IPS DF 6.9 (cell line): ENCODE measurements around the gene LRRC56.

Experiments used
- DNase-seq: peaks from one replicate; pipeline ENCODE4 v3.0.0-alpha.2; 2013; ENCODE audit warnings: low read depth, low spot score
- H3K27ac ChIP-seq: one replicate; pipeline ENCODE4 v1.5.1; 2013; ENCODE audit warnings: low read length, control low read depth
- H3K27me3 ChIP-seq: 2 replicates; pipeline ENCODE4 v1.6.1; 2013; ENCODE audit warnings: mild to moderate bottlenecking, low read length; ENCODE audit not compliant: control insufficient read depth, insufficient read depth
- H3K36me3 ChIP-seq: 2 replicates; pipeline ENCODE4 v1.6.1; 2013; ENCODE audit warnings: low read length; ENCODE audit not compliant: control insufficient read depth, insufficient read depth
- H3K4me1 ChIP-seq: 2 replicates; pipeline ENCODE4 v1.6.1; 2013; ENCODE audit warnings: low read length; ENCODE audit not compliant: control insufficient read depth, insufficient read depth
- H3K4me3 ChIP-seq: 2 replicates; pipeline ENCODE4 v1.5.1; 2013; ENCODE audit warnings: mild to moderate bottlenecking, low read length
- H3K9me3 ChIP-seq: 2 replicates; pipeline ENCODE4 v1.6.1; 2013; ENCODE audit warnings: low read length, inconsistent platforms; ENCODE audit not compliant: control insufficient read depth, insufficient read depth
- WGBS: extraction: QIAGEN DNeasy Blood & Tissue Kit; methylation state at CpG from one replicate; pipeline ENCODE4 v1.1.7; 2013; ENCODE audit warnings: mixed read lengths, missing lambda C conversion rate; ENCODE audit not compliant: insufficient read length, insufficient coverage; 5-methylcytosine and 5-hydroxymethylcytosine counted together

The LRRC56 gene

DNA sequence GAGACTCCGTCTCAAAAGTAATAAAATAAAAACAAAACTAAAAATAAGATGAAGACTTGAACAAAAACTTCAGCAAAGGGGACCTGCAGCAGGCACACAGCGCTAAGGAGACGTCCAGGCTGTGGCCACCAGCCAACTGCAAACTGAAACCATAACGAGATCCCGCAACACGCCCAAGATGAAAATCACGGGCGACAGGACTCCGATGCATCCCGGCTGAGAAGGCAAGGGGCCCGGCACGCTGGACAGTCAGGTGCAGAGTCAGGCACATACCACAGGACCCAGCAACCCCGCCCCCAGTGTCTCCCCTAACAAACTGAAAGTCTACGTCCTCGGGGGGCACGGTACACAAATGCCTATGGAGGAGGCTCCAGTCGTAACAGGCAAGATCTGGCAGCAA lies 11.1 kb upstream of the LRRC56 start:
- no peaks in the 10 kb centered on the region for H3K9me3 ChIP-seq
- WGBS = no CpG with 5 or more reads among the region's 17 CpGs
- 0 out of 2 replicates have a peak, but pooled peaks cover under 1% of the 10 kb centered on the region for H3K36me3 ChIP-seq
- DNase-seq = no peak
- no peaks in the 10 kb centered on the region for H3K4me1 ChIP-seq
- H3K27ac ChIP-seq = no peak overlapping the region
- no peaks in the 10 kb centered on the region for H3K27me3 ChIP-seq
- H3K4me3 ChIP-seq = no peak overlapping the region

DNA sequence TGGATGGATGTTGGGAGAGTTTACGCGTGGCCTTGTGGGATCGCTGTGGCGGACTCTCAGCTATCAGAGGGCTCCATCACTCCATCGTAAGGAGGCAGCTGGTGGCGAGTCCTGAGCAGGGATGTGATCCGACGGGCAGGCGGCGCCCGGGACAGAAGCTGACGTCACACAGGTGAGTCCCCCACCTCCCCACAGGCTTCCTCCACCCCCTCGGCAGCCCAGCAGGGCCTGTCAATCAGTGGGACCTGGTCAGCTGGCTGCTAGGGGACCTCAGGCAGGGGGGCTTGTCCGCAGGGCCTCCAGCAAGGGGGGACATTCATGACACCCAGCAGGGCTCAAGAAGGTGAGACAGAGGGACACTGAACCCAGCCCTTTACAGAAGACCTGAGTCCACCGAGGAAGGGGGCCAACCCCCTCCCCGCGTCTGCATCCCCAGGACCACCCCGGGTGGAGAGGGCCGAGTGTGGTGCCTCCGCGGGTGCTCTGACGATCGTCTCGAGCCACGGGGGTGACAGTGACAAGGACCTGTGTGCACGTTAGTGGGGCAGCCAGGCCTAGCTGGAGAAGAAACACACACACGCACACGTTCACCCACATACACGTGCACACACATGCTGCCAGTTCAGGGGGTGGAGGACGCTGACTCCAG lies 9.0 kb upstream of the LRRC56 start:
- Histone ChIP-seq H3K4me1 (no peaks in the 10 kb centered on the region), H3K27me3 (no peaks in the 10 kb centered on the region), H3K9me3 (no peaks in the 10 kb centered on the region), H3K4me3 (no peak overlapping the region), H3K27ac (no peak overlapping the region), H3K36me3 (peaks cover 10% of the 10 kb centered on the region; the same call in 1 of the 2 replicates)
- no peak for DNase-seq
- no CpG with 5 or more reads among the region's 30 CpGs for WGBS

DNA sequence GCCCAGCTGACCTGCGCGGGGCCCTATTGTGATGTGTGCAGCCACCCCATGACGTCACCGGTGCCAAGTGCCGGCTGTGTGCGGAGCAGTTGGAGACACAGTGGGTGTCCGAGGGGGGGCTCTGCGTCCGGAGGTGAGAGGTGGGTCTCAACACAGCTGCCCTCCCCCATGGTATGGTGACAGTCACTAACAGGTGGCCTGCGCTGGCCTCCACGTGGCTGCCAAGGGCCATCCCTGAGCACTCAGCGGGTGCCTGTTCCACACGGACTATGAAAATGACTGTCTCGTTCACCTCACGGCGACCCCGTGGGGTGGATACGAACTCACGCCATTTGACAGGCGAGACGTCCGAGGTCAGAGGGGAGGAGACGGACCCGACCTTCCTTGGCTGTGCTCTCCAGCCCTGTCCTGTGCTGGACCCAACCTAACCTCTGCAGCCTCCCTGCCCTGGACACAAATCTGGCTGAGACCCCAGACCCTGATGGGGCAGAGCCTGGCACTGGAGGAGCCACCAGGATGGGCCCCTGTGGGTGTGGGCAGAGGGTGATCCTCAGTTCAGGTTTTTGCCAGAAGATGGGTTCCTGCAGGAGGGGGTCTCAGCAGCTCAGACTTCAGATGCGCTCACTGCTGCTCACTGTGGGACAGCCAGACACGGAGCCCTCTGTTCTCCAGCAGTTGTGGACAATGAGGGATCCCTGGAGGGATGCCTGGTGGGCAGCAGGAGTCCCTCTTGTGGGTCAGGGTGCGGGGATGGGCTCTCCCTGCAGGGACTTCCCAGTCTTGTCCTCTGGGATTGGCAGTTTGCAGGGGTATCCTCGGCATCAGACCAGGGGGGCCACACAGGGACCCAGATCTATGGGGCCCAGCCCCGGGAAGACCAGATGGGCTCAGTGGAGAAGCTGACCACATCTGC lies 8.3 kb upstream of the LRRC56 start:
- H3K27me3 ChIP-seq = no peaks in the 10 kb centered on the region
- no peak for DNase-seq
- WGBS = no CpG with 5 or more reads among the region's 29 CpGs
- H3K36me3 ChIP-seq = peaks cover 12% of the 10 kb centered on the region; the same call in 1 of the 2 replicates
- H3K27ac ChIP-seq = no peak overlapping the region
- no peaks in the 10 kb centered on the region; the same call in 1 of the 2 replicates for H3K4me1 ChIP-seq
- no peak overlapping the region for H3K4me3 ChIP-seq
- no peaks in the 10 kb centered on the region for H3K9me3 ChIP-seq

DNA sequence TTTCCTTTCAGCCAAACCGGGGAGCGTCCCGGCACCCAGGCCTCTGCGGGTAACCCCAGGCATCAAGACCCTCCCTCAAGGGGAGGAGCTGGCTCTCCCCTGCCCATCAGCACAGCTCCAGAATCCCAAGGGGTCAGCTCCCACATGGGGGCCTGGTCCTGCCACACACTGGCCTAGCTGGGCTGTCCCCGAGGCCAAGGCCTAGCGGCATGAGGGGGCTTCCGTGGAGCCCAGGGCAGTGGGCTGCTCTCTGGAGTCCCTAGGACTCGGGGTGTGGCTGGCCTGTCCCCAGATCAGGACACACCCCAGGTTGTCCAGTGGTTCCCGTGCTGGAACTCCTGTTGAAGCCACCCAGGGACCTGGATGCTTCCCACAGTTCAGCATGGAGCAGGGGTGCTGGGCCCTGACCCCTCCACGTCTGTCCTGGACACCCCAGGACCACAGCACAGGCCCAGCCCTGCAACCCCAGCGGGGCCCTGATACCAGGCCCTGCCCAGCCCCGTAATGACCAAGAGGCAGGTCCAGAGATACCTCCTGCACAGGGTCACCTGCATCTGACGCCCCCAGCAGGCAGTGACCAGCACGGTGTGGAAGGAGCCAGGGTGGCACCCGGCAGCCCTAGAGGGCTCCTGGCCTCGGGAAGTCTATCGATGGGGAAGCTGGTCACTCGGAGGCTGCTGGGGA lies 7.5 kb upstream of the LRRC56 start:
- DNase-seq = no peak
- peaks cover 12% of the 10 kb centered on the region; the same call in 1 of the 2 replicates for H3K36me3 ChIP-seq
- H3K27me3 ChIP-seq = no peaks in the 10 kb centered on the region
- no peaks in the 10 kb centered on the region; the same call in 1 of the 2 replicates for H3K4me1 ChIP-seq
- no peak overlapping the region for H3K4me3 ChIP-seq
- whole genome bisulfite sequencing = no CpG with 5 or more reads among the region's 18 CpGs
- no peaks in the 10 kb centered on the region for H3K9me3 ChIP-seq
- no peak overlapping the region for H3K27ac ChIP-seq

DNA sequence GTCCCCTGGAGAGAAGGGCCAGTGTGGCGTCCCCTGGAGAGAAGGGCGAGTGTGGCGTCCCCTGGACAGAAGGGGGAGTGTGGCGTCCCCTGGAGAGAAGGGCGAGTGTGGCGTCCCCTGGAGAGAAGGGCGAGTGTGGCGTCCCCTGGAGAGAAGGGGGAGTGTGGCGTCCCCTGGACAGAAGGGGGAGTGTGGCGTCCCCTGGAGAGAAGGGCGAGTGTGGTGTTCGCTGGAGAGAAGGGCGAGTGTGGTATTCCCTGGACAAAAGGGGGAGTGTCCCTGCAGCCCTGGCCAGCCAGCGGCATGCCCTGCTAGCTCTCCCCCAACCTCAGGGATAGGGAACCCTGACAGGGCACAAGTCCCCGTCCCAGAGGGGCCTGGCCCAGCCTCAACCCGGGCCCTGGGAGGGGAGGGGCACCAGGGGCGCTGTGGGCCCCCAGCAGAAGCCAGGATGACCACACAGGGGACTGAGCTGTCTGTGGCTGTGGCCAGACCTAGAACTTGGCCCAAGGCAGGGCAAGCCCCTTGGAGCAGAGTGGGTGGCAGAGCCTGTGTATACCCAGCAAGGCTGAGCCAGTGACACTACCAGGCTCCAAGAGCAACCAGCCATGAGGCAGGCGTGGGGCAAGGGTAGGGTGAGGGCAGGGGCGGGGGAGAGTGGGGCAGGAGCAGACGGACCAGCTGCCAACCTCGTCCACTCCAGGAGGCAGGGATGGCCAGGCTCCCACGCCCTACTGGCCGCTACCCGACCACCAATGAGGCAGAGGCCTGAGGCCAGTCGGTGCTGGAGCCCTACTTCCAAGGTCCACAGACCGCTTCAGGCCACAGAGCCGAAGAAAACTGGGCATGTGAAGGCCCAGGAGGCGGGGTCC lies 6.1 kb upstream of the LRRC56 start:
- WGBS = no CpG with 5 or more reads among the region's 28 CpGs

DNA sequence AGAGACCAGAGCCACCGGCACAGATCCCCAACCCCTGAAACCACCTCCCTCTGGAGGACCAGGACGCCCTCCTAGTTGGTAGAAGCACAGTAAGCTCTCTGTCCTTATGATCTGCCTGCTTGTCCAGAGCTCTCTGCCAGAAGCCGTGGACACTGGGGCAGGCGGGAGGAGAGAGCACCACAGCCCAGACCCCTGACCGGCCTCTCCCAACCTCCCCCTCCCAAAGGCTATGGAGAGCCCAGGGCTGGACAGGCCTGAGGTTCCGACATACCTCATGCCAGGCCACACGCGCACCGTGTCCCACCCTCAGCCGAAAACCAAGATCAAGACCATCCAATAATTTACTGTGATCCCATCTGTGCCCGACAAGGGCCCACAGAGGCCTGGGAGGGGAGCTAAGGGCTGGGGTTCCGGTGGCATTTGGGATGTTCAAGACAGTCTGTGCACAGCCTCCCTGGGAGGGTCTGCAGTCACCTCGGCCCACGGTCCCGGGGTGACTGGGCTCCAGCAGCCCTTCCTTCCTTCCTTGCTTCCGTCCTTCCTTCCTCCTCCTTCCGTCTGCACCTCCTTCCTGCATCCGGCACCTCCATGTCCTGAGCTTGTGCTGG lies 5.3 kb upstream of the LRRC56 start:
- H3K36me3 ChIP-seq = peaks cover 12% of the 10 kb centered on the region; the same call in 1 of the 2 replicates
- H3K27ac ChIP-seq = no peak overlapping the region
- H3K4me3 ChIP-seq = no peak overlapping the region
- no peaks in the 10 kb centered on the region for H3K9me3 ChIP-seq
- no peaks in the 10 kb centered on the region; the same call in 1 of the 2 replicates for H3K27me3 ChIP-seq
- DNase-seq = no peak
- peaks cover 1% of the 10 kb centered on the region for H3K4me1 ChIP-seq
- WGBS = no CpG with 5 or more reads among the region's 18 CpGs

More for the DNA sequence above, 6.1 kb upstream of the LRRC56 start:
- H3K4me1 ChIP-seq = no peaks in the 10 kb centered on the region; the same call in 1 of the 2 replicates
- H3K27ac ChIP-seq = no peak overlapping the region
- no peak overlapping the region for H3K4me3 ChIP-seq
- peaks cover 12% of the 10 kb centered on the region; the same call in 1 of the 2 replicates for H3K36me3 ChIP-seq
- no peaks in the 10 kb centered on the region for H3K27me3 ChIP-seq
- no peaks in the 10 kb centered on the region for H3K9me3 ChIP-seq
- DNase-seq = no peak

DNA sequence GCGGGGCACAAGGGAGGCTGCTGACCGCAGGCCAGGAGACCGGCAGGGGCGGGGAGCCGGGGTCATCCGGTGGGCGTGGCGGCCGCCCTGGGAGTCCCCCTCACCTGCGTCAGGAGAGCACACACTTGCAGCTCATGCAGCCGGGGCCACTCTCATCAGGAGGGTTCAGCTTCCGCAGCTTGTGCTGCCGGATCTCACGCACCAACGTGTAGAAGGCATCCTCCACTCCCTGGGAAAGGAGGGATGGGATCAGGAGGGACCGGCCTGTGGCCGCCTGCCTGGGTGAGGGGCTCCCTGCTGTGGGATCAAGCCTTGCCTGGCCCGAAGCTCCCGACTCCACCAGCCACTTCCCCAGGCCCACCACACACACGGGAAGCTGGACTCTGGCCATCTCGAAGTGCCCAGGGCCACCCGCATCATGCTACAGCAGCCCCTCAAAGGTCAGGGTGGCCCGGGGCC lies 4.8 kb upstream of the LRRC56 start:
- no peaks in the 10 kb centered on the region for H3K9me3 ChIP-seq
- no CpG with 5 or more reads among the region's 23 CpGs for WGBS
- no peak overlapping the region for H3K27ac ChIP-seq
- no peak overlapping the region for H3K4me3 ChIP-seq
- H3K27me3 ChIP-seq = no peaks in the 10 kb centered on the region; the same call in 1 of the 2 replicates
- peaks cover 4% of the 10 kb centered on the region for H3K4me1 ChIP-seq
- no peak for DNase-seq
- H3K36me3 ChIP-seq = peaks cover 12% of the 10 kb centered on the region; the same call in 1 of the 2 replicates

DNA sequence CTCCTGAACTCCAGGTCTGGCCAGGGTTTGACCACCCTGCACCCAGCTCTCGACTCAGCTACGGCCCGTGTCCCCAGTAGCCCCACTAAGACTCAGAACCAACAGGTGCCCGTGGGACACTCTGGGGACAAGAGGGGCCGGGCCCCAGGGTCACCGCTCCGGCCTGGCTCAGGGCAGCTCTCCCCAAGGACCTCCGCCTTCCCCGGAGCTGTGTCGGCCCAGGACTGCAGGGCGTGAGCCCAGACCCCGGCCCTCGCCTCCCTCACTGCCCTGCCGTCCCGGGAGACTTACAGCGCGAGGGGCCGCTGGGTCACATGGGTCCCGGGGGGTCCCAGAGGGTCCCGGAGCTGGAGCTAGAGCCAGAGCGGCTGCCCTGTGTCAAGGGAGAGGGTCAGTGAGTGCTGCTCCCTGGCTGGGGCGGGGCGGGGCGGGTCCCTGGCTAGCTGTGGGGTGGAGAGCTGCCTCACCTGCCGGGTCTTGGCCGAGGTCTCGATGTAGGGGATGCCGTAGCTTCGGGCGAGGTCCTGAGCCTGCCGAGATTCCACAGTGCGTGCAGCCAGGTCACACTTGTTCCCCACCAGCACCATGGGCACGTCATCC lies 4.2 kb upstream of the LRRC56 start:
- WGBS = no CpG with 5 or more reads among the region's 33 CpGs

More for the DNA sequence above, 4.2 kb upstream of the LRRC56 start:
- Histone ChIP-seq H3K9me3 (no peaks in the 10 kb centered on the region), H3K4me3 (no peak overlapping the region), H3K4me1 (peaks cover 9% of the 10 kb centered on the region), H3K36me3 (peaks cover 12% of the 10 kb centered on the region; the same call in 1 of the 2 replicates), H3K27ac (no peak overlapping the region), H3K27me3 (no peaks in the 10 kb centered on the region; the same call in 1 of the 2 replicates)
- DNase-seq = no peak
